CD4-positive, alpha-beta T cell treated with Interleukin-17A for 4 hours (primary cell): ENCODE data around the gene SESN1.

Experiments used
- DNase-seq: peaks from one replicate; pipeline ENCODE4 v3.0.0-alpha.2; 2020; ENCODE audit warnings: mixed read lengths

The SESN1 gene

DNA sequence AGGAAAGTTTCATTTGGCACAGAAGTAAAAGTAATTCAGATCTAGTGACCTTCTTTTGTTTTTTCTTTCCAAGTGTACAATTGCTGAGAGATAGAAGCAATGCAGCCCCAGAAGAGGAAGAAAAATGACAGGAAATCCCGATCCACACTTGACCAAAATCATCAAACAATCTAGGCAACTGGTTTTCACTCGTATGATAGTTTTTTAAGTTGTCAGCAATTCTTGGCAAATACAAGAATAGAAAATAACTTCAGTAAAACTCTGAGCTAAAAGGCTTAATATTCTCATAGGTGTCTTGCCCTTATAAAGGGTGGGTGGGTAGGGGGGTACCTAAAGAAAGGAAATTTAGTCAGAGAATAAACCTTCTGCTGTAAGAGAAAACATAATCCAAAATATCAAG is 36.0 kb downstream of the SESN1 start:
- no peak for DNase-seq

DNA sequence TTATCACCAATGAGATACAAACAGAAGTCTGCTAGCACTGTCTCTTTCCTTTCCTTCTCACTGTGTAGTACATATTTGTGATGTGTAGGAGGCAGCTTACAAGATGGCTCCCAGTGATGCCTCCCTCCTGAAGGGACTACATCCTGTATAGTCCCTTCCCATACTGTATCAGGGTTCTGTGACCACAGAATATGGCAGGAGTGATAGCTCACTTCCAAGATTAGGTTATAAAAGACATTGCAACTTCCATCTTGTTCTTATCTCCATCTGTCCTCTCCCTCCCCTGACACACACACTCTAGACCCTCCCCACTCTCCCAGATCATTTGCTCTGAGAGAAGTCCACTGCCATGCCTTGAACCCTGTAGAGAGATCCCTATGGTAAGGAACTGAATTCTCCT is 38.0 kb downstream of the SESN1 start:
- no peak for DNase-seq

DNA sequence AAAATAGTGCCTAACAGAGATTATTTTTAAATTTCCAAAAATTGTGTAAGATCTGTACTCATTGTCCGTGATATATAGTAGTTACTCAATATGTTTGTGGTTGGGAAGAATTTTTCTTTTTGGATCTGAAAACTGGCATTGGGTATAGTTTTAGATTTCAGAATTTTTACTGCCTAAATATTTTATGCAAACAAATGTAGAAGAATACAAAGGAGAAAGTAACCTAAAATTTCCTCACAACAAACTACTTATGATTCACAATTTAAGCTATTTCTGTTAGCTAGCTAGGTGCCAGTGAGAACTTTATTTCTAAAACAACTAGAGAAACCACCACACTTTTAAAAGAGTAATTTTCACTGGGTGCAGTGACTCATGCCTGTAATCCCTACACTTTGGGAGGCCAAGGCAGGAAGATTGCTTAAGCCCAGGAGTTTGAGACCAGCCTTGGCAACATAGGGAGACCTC is 38.8 kb downstream of the SESN1 start:
- DNase-seq, result no peak

DNA sequence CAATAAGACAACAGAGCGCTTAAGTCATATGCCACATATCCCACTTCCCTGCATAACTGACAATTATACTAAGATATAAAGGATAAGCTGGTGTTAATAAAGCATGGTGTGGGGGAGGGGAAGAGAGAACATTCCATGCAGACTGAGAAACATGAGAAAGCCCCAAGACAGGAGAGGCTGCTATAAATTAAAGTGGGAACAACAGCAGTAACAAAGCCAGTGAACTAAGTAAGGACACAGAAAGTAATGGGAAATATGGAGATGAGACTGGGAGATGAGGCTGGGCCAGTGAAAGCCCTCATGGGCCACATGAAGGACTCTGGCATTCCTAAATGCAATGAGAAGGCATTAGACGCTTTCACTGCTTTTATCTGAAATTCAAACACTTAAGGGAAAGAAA is 41.3 kb downstream of the SESN1 start:
- no peak for DNase-seq

DNA sequence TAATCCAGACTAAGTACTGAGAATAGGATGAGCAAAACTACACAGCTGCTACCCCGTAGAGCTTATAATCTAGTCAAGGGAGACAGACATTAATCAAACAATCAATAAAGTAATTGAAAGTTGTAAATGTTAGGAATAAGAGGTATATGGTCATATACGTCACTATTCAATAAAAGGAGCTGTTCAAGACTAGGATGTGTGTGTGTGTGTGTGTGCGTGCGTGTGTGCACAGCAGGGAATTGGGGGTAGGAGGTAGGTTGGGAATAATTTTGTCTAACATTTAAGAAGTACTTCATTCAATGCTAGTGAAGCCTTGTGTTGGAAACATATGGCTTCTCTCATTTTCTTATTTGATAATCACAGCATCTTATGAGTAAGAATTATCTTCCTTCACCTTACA is 41.8 kb downstream of the SESN1 start:
- DNase-seq, result no peak

DNA sequence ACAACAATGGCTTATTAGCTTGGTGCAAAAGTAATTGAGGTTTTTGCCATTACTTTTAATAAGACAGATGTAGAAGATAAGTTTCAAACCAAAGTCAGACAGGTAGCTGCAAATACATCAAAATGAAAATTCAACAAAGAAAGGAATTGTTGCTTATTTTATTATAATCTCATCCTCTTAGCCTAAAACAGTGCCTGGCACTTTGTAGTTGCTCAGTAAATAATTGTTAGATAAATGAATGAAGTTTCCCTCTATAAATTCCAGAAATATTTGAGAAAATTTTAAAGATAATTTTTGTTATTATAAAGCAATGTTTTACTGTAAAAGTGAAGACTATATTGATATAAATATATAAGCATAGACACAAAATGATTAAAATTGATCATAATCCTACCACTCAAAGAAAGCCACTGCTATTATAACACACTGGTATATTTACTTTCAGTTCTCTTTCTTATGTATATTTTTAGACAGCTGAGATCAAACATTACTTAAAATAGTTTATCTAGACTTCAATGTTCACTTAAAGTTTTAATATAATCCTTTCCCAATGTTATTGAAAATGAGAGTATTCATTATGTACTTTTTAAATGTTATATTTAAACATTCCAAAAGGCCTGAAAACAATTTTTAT is 42.5 kb downstream of the SESN1 start:
- DNase-seq, result no peak

DNA sequence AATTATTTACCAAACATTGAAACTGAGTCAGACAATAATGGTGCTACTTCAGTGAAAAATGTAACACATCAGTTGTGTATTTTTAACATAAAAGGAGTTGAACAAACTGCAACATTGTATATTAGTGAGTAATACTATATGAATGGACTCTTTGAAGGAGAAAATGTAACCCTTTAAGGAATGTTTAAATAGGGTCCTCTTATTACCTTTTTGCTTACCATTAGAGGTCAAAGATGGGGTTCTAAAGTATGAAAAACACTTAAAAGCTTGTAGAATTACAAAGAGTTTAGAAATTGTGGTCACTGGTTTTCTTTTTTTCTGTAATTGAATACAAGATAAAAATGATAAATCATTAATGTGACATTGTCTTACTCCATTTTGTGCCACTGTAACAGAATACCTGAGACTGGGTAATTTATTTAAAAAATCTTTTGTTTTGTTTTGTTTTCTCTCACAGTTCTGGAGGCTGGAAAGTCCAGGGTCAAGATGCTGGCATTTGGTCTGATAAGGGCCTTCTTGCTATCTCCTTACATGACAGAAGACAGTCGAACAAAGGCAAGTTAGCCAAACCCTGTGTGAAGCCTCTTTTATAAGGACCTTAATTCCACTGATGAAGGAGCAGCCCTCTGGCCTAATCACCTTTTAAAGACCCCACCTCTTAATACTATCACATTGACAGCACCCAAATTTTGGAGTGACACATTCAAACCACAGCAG is 43.2 kb downstream of the SESN1 start:
- no peak for DNase-seq

DNA sequence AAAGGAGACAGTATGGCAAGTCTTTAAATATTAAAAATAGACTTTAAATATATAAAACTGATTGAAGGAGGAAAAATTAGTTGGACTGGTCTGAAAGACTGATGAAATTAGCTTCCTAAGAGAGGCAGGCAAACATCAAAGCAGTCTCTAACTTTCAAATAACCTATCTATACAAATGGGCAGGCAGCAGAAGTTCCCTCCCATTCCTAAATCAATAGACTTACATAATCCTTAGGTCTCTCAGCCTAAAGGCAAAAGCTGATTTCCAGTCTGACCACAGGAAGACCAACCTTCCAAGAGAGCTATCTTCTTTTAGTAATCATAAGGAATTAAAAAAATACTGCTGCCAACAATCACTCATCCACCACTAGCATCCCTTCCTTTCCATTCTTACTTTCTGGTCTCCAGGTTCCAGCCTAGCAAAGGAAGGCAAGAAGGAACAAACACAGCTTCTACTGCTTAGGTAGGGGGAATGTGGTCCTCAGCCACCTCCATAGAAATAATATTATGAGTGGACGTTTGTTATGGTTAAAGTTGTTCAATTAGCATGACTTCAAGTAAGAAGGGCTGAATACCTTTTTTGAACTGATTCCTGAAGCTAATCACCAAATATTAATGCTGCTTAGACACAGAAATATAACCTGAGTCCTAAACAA is 44.1 kb downstream of the SESN1 start:
- no peak for DNase-seq

DNA sequence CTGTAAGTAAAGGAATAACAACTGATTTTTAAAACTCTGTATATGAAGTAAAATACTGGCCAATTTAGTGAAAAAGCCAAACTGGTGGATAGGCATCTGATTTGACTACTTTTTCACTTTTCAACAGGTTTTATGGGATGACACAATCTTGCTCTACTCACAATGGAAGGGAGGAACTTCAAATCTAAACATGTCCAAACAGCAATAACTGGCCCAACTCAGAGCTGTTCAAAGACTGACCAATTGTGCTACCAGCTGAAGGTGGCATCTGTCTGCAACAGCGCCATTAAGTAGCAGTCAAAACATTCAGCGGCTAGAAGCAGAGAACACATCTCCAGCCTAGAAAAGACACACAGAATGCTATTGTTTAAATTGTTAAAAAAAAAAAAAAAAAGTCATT is 44.6 kb downstream of the SESN1 start:
- DNase-seq, result no peak

DNA sequence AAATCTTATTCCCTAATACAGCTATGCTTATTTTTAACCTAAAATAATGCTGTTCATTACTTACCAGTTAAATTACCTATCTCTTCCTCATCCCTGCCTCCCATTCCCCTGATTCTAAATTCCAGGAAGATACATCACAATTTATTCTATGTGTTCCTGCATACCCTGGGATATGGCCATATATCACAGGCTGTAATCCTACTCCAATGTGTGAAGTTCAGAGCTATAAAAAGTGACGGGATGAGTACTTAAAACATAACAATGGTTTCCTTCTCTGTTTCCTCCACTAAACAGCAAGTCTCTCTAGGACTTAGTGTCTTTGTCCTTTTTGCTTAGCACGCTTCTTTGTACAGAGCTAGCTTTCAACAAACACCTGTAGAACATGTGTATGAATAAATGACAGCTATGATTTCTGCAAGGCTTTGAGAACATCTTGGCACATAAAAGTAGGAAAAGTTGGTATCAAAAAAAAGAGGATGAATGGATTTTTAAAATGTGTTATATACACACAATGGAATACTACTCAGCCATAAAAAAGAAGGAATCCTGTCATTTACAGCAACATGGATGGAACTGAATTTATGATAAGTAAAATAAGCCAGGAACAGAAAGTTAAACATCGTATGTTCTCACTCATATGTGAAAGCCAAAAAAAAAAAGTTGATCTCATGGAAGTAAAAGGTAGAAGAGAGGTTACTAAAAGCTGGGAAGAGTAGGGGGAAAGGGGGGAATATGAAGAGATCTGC is 45.8 kb downstream of the SESN1 start:
- DNase-seq, result no peak

DNA sequence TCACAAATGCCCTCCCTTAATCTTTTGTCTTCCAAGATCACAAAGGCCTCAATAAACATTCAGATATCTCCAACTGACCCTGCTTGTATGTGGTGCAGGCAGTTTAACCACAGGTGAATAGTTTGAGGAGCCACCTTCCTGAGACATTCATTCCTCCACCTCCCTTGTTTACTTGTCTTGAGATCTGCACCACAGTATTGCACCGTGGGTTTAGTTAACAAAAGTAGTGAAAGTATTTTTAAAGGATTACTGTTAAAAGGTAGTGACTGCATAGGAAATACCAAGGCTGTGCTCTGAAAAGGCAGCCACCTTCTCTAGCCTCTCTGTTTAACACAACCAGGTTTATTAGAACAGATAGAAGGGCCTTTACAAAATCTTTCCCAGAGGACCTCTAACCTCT is 46.5 kb downstream of the SESN1 start:
- no peak for DNase-seq

DNA sequence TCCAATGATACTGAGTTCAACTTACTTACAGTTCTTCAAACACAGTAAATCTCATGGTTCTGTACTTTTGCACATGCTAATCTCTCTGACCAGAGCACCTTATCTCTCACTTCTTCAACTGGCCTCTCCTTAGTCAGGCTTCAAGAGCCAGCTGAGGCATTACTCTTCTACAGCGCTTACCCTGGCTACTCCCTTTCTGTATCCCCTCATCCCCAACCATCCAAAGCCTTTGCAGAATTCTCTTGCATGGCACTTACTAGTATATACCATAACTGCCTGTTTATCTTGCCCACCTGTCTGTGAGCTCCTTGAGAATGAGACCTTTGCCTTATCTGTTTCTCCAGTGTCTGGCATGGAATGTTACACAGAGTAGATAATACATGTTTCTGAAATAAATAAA is 49.2 kb downstream of the SESN1 start:
- no peak for DNase-seq

DNA sequence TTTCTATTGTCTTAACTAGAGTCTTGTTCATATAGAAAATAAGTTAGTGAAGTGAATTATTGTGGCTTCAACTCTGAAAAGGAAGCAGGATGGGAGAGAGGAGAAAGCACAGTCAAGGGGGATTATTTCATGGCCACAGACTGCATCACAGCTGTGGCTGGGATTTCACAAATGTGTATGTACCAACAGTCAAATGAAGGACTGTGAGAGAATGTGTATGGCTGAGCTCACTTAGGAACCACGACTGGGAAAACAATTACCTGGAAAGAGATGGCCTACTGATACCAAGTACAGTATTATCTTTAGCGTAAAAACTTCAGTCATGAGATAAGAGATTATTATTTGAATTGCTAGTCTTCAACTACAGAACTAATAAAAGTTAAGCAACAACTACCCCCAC is 54.9 kb downstream of the SESN1 start:
- no peak for DNase-seq

DNA sequence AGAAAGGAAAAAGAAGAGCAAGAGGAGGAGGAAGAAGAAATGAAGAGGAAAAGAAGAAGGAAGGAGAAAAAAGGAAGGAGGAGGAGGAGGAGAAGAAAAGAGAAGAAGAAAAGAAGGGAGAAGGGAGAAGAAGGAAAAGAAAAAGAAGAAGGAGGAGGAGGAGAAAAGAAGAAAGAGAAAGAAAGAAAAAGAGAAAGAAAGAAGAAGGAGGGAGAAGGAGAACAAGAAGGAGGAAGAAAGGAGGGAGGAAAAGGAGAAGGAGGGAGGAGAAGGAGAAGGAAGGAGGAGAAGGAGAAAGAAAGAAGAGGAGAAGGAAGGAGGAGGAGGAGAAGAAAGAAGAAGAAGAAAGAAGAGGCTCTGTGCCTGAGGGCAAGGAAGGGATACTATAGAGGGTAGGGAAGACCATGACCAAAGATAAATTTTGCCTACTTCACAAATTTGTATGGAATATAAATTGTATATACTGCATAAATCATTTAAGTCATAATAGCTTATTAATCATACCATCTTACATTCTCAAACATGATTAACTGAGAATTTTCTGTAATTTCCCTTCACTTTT is 55.7 kb downstream of the SESN1 start:
- no peak for DNase-seq

DNA sequence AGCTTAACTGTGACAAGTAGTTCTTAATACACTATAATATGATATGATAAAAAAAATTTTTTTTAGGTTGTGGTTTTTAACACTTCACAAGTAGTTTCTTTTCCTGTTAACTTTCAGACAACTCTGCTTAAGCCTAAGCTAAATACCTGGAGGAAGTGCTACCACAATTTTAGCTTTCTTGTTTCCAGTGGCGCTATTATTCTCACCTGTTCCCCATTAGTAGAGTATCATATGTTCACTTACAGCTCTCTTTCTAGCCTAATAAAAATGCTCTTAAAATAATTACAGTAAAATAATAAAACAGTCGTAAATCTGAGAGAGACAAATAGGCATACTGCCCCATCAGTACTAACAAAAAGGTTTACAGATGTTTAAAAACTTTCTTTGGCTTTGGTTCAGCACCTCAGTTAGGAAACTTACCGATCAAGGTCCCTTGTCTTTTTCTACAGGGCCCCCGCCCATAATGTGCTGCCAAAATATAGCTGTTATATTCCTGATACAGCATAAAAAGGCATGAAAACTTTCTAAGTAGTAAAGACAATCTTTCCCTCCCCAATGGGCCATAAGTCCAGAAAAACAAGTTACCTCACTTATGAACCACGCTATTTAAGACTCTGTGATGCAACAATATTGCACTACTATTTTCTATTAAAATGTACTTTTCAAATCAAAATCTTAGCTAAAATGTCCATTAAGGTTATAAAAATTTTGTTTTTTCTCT is 57.9 kb downstream of the SESN1 start:
- DNase-seq, result no peak

DNA sequence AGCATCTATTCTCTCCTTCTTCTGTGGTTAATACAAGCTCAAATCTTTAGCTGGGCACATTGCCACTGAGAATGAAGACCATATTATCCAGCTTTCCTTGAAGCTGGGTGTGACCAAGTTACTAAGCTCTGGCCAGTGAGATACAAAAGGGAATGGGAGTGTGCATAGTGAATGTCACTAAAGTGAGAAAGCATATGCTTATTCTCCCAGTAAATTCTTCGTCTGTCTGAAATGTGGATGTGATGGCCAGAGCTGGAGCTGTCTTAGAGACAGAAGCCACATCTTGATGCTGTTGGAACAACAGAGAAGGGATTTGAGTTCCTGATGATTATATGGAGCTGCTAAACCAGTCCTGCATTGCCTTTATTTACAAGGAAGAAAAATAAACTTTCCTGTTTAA is 60.1 kb downstream of the SESN1 start:
- no peak for DNase-seq

DNA sequence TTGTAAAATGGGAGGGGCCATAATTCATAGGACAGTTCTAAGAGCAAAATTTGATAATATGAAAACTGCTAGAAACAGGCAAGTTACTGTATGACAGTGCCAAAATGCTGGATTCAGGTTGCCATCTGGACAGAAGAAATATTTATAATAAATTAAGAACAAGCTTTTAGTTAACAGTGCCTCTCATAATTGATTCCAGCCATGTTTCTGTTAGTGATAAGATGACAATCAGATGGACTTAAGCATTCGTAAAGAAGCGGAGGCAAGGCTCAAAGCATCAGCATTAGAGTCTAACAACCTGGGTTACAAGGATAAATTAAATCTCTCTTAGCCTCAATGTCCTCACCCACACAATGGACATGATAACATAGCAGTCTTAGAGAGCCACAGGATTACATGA is 61.0 kb downstream of the SESN1 start:
- DNase-seq, result no peak

DNA sequence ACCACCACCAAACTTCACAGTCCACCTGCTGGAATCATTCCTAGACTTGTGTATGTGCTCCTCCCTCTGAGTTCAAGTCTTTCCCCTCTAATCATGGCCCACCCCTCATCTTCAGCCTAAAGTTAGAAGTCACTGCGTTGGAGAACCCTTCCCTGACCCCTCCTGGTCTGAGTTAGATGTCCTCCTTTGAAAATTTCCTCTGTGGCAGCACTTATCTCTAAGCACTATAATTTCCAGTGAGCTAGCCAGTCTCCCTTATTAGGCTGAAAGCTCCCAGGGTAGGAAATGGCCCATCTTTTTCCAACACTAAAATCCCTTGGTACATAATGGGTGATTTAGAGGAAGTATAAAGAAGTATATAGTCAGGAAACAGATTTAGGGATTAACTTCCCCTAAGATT is 63.2 kb downstream of the SESN1 start:
- no peak for DNase-seq

DNA sequence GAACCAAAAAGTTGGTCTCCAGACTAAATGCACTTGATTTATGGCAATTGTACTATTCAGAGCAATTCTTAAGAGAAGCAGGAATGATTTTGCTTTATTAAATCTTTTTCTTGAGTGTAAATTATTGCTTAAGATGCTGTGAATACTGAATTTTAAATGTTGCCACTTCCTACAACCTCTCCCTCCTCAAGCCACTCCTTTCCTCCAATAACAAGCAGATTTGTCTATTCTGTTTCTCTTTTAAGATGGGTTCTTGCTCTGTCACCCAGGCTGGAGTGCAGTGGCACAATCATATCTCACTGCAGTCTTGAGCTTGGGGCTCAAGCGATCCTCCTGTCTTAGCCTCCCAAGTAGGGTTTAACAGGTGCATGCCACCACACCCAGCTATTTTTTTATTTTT is 65.3 kb downstream of the SESN1 start:
- DNase-seq, result no peak

DNA sequence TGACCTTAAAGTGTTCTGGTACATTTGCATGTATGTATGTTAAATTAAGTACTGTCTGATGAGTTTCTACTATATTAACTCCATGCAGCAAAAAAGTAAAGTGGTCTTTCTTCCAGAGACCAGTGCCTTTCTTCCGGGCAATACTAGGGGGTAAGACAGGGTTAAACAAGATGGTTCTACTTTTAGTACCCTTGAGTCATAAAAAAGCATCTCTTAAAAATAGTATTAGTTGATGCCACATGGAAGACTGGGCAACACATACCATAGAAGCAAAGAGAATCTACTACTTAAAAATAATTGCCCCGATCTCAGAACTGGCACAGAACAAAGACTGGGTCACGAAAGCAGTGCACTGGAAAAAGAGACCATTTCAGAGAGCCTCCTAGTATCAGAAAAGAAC is 66.2 kb downstream of the SESN1 start:
- DNase-seq, result no peak

DNA sequence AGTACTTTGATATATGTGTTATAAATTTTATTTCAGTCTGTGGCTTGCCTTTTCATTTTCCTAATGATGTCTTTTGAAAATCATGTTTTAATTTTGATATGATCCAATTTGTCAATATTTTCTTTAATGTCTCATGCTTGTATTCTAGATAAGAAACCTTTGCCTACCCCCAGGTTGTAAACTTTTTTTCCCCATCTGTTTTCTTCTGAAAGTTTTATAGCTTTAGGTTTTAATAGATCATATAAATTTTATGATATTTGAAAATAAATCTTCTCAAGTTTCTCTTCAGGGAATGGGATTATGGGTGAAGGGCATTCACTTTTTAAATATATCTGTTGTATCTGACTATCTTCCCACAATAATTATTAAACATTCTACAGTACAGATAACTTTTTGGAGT is 66.7 kb downstream of the SESN1 start:
- DNase-seq, result no peak

DNA sequence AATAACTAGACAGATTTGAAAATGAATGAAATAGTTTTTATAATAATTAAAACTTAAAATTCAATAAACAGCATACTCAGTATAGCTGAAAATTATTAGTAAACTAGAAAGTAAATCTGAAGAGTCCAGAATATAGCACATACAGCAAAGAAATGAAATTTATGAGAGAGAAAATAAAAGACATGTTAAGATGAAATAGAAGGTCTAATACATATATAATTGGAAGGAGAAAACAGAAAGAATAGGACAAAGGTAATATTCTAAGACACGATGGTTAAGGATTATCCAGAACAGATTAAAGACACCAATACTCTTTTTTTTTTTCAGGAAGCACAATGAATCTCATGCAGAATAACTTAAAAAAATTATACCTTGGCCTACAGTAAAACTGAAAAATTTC is 69.0 kb downstream of the SESN1 start:
- DNase-seq, result no peak

DNA sequence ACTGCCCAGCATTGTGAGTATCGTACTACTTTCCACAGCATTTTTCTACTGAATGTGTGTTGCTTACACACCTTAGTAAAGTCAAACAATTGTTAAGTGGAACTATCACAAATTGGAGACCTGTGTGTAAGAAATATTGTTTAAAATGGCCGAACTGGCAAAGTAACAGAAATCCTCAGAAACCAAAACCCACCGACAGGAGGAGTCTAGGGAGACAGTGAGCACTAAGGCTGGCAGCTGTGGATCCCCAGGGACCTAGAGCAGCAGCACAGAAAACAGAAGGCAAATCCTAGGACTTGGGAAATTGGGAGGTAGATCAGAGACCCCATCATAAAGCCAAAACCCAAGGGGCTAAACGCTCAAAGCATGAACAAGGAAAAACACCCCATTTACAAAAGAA is 69.9 kb downstream of the SESN1 start:
- DNase-seq, result no peak
